IPS DF 6.9 (cell line): ENCODE data around the gene CCDC122.
A peak's percentile ranks its signal among the peaks of the same experiment; 100 is the strongest.

Source experiments
- DNase-seq: peaks from one replicate; pipeline ENCODE4 v3.0.0-alpha.2; 2013; ENCODE audit warnings: low read depth, low spot score
- H3K27ac ChIP-seq: one replicate; pipeline ENCODE4 v1.5.1; 2013; ENCODE audit warnings: low read length, control low read depth
- H3K27me3 ChIP-seq: 2 replicates; pipeline ENCODE4 v1.6.1; 2013; ENCODE audit warnings: mild to moderate bottlenecking, low read length; ENCODE audit not compliant: control insufficient read depth, insufficient read depth
- H3K36me3 ChIP-seq: 2 replicates; pipeline ENCODE4 v1.6.1; 2013; ENCODE audit warnings: low read length; ENCODE audit not compliant: control insufficient read depth, insufficient read depth
- H3K4me1 ChIP-seq: 2 replicates; pipeline ENCODE4 v1.6.1; 2013; ENCODE audit warnings: low read length; ENCODE audit not compliant: control insufficient read depth, insufficient read depth
- H3K4me3 ChIP-seq: 2 replicates; pipeline ENCODE4 v1.5.1; 2013; ENCODE audit warnings: mild to moderate bottlenecking, low read length
- H3K9me3 ChIP-seq: 2 replicates; pipeline ENCODE4 v1.6.1; 2013; ENCODE audit warnings: low read length, inconsistent platforms; ENCODE audit not compliant: control insufficient read depth, insufficient read depth
- WGBS: extraction: QIAGEN DNeasy Blood & Tissue Kit; methylation state at CpG from one replicate; pipeline ENCODE4 v1.1.7; 2013; ENCODE audit warnings: mixed read lengths, missing lambda C conversion rate; ENCODE audit not compliant: insufficient read length, insufficient coverage; 5-methylcytosine and 5-hydroxymethylcytosine counted together

The CCDC122 gene

DNA sequence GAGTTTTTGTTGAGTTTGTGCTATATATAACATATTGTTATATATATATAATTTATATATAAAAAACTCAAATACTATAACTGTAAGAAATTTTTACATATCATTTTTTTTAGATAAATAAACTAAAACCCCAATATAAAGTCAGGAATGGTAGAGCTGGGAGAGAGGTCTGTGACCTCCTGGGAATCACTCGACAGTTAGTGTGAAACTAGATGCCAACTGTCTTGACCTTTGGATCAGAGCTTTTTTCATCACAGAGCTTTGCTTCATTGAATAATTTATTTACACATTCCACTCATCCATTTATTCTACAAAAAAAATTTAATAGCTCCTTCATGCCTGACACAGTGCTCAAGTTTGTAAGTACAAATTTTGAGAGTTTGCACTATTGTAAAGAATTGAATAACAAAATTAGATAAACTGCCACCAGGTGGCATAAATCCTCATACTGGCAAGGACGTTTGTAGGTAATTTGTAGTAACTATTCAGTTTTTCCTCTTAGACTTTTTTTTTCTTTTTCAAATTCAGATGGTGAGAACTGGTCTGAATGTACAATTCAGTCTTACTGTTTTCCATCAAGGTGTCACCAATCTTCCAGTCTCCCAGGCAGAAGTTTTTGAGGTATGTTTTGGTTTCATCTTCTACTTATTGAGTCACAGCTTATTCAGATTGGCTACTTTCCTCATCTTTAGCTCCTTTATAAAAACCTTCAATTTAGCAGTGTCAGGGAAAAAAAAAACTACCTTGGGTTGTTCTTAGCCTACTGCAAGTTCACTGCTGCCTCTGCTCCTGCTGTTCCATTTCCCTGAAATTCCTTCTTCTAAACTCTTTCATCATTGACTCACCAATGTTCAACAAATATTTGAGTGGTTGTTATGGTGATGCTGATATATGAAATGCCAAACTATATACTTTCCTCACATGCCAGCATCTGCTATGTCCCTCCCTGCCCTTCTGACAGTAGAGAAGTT, 28.9 kb upstream of the CCDC122 start:
- H3K27ac ChIP-seq, result no peak overlapping the region
- no peaks in the 10 kb centered on the region for H3K4me1 ChIP-seq
- no CpG with 5 or more reads among the region's 2 CpGs for WGBS
- DNase-seq, result no peak
- H3K27me3 ChIP-seq, result no peaks in the 10 kb centered on the region
- no peaks in the 10 kb centered on the region for H3K9me3 ChIP-seq
- no peaks in the 10 kb centered on the region for H3K36me3 ChIP-seq
- H3K4me3 ChIP-seq, result no peak overlapping the region

DNA sequence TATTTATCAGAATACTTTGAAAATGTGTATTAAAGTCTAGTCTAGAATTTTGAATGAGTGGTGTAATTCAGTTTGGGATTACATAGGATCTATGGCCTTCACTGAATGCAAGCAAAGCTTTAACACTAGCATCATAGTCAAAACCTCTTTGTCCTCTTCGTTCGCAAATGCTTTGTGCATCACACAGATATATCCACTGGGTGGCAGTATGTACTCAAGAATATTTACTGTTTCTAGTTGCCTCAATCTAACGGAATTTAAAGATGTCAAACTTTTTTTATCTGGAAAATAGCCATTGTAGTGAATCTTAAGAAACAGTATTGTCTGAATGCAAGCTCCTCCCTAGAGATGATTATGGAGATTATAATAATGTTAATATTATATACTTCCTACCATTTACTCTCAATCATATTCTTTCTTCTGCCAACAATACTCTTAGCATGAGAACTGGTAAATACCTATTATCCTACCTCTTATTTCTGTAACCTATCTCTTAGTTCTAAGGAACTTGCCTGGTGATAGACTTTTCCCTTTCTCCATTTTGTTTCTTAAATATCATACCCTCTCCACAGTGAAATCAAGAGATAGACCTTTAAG, 26.0 kb upstream of the CCDC122 start:
- no CpG with 5 or more reads among the region's 3 CpGs for WGBS
- no peaks in the 10 kb centered on the region for H3K36me3 ChIP-seq

DNA sequence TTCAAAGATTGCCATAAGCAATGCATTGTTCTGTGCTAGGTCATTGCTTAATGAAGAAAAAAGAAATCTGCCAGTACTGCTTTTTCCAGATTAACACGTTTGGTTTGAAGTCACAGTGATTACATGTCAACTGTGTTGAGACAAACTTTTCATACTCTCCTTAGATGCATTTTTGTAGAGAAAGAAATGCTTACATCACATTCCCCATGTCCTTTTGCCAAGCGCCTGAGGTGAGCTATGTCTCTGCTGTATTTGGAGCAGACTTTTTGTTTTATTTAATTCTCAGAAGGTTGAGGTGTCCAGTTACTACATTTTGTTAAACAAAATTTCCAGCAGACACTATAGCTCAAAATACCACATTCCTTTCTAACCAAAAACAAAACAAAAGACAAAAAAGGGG, 16.4 kb upstream of the CCDC122 start:
- no peak overlapping the region for H3K27ac ChIP-seq
- H3K9me3 ChIP-seq, result no peaks in the 10 kb centered on the region
- no peaks in the 10 kb centered on the region for H3K27me3 ChIP-seq
- H3K4me3 ChIP-seq, result no peak overlapping the region
- WGBS, result no CpG with 5 or more reads among the region's 2 CpGs
- H3K4me1 ChIP-seq, result no peaks in the 10 kb centered on the region
- no peak for DNase-seq
- no peaks in the 10 kb centered on the region for H3K36me3 ChIP-seq

More for the DNA sequence above, 26.0 kb upstream of the CCDC122 start:
- Histone ChIP-seq H3K27ac (no peak overlapping the region), H3K4me1 (no peaks in the 10 kb centered on the region), H3K9me3 (no peaks in the 10 kb centered on the region), H3K27me3 (no peaks in the 10 kb centered on the region), H3K4me3 (no peak overlapping the region)
- peak; percentile 27 for DNase-seq

DNA sequence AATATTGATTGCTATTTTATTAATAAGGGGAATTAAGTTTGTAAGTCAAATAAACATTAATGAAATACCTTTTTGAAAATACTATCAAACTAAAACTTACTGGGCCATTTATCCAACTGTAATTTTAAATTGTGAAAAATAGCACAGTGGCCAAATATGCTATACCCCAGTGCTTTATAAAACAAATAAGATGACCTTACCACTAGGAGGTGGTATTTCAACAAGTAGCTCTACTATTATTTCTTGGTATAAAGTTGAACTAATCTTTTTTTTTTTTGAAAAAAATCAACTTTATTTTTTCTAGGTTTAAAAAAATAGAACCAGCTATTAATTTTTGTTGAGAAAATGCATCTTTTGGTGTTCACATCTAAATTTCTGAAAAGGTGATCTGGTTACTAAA, 14.9 kb upstream of the CCDC122 start:
- Histone ChIP-seq H3K27me3 (no peaks in the 10 kb centered on the region), H3K4me1 (no peaks in the 10 kb centered on the region), H3K27ac (no peak overlapping the region), H3K9me3 (no peaks in the 10 kb centered on the region), H3K4me3 (no peak overlapping the region), H3K36me3 (no peaks in the 10 kb centered on the region)
- DNase-seq, result no peak

DNA sequence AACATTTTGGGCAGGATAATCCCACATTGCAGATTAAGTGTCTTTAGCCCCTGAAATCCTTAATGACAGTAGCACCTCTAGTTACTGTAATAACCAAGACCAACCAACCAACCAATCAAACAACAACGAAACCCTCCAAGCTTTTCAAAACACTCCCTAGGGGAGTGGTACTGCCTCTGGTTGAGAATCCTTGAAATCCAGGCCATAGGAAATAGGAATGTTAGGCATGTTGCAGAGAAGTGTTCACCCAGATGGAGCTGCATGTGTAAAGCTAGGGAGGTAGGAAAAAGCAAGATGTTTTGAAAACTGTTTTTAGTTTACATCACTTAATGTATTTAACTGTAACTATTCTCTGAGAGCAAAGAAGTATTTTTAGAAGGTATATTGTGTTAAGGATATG, 4.7 kb upstream of the CCDC122 start:
- H3K9me3 ChIP-seq, result no peaks in the 10 kb centered on the region
- no peak overlapping the region for H3K4me3 ChIP-seq
- H3K27ac ChIP-seq, result no peak overlapping the region
- no peaks in the 10 kb centered on the region for H3K36me3 ChIP-seq
- H3K4me1 ChIP-seq, result no peaks in the 10 kb centered on the region
- WGBS, result no CpG with 5 or more reads among the region's 1 CpG
- H3K27me3 ChIP-seq, result no peaks in the 10 kb centered on the region; the same call in 1 of the 2 replicates
- DNase-seq, result no peak

DNA sequence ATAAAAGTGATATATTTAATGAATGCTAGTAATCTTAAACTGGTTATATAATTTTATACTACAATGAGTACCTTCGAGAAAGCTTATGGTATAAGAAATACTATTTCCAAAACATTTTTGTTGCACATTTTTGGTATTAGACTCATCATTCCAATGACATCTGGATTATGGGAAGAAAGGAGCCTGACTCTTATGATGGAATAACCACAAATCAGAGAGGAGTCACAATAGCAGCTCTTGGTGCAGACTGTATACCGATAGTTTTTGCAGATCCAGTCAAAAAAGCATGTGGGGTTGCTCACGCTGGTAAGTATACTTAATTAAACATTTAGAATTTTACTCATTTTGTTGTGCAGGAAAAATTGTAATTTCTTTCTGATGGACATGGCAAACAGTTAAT, 4.1 kb upstream of the CCDC122 start:
- Histone ChIP-seq H3K4me3 (no peak overlapping the region), H3K27ac (no peak overlapping the region), H3K4me1 (no peaks in the 10 kb centered on the region), H3K27me3 (no peaks in the 10 kb centered on the region; the same call in 1 of the 2 replicates), H3K36me3 (no peaks in the 10 kb centered on the region), H3K9me3 (no peaks in the 10 kb centered on the region)
- no peak for DNase-seq
- no CpG with 5 or more reads among the region's 3 CpGs for WGBS

DNA sequence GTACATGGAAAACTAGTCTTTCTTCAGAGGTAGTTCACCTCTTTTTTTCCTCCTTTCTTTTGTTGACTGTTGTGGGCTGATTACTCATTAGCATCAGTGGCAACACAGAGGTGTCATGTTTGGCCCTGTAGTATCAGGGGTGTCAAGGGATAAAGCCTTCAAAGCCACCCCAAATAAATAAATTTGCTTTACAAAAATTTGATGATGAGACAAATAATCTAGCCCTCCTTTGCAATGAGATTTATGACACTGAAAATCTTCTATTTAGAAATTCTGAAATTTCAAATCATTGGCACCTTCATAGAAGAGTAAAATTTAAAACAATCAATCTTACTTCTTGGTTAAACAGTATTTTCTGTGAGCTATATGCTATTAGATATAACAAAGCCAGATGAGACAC, 2.0 kb upstream of the CCDC122 start:
- no peaks in the 10 kb centered on the region for H3K4me1 ChIP-seq
- no peak overlapping the region for H3K27ac ChIP-seq
- H3K27me3 ChIP-seq, result no peaks in the 10 kb centered on the region; the same call in 1 of the 2 replicates
- H3K4me3 ChIP-seq, result no peak overlapping the region
- no peaks in the 10 kb centered on the region for H3K9me3 ChIP-seq
- DNase-seq, result no peak
- no peaks in the 10 kb centered on the region for H3K36me3 ChIP-seq

DNA sequence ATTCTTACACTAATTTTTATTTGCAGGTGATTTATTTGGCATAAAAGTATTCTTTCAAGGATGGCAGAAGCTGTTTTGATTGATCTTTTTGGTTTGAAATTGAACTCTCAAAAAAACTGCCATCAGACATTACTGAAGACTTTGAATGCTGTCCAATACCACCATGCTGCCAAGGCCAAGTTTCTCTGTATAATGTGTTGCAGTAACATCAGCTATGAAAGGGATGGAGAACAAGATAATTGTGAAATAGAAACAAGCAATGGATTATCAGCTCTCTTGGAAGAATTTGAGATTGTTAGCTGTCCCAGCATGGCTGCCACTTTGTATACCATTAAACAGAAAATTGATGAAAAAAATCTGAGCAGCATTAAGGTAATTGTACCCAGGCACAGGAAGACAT, 1.4 kb upstream of the CCDC122 start:
- Histone ChIP-seq H3K36me3 (no peaks in the 10 kb centered on the region), H3K4me1 (no peaks in the 10 kb centered on the region), H3K27me3 (no peaks in the 10 kb centered on the region; the same call in 1 of the 2 replicates), H3K9me3 (no peaks in the 10 kb centered on the region), H3K27ac (no peak overlapping the region), H3K4me3 (no peak overlapping the region)
- DNase-seq, result no peak

DNA sequence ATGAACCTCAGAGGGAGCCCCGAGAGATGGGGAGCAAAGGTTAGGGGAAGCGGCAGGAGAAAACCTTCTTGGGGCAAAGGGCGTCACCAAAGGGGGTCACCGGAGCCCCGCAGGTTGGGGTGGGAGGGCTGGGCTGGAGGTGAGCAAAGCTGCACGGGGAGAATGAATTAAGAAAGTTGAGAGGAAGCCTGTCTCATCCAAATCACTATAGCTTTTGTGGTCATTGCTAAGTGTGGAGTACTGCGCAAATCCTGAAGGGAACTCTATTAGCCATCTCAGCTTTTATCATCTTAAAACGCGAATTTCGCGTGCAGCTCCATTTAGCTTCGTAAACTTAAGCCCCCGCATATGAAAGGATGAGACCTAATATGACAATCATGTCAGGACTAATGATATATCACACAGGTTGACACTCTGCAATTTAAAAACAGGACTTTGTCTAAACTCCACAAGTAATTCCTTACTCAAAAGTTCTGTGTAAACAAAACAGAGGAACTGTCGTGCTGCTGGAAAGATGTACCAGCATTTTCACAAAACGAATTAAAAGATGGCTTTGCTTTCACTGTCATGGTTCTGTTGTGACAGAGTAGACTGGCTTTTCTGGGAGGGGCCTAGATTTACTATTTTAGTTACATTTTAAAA, 795 bp upstream of the CCDC122 start:
- Histone ChIP-seq H3K4me3 (peak overlapping the region; percentile 81; the same call in 1 of the 2 replicates), H3K36me3 (no peaks in the 10 kb centered on the region), H3K9me3 (no peaks in the 10 kb centered on the region), H3K27me3 (no peaks in the 10 kb centered on the region; the same call in 1 of the 2 replicates), H3K27ac (no peak overlapping the region), H3K4me1 (no peaks in the 10 kb centered on the region)
- WGBS, result no CpG with 5 or more reads among the region's 15 CpGs
- DNase-seq, result no peak

DNA sequence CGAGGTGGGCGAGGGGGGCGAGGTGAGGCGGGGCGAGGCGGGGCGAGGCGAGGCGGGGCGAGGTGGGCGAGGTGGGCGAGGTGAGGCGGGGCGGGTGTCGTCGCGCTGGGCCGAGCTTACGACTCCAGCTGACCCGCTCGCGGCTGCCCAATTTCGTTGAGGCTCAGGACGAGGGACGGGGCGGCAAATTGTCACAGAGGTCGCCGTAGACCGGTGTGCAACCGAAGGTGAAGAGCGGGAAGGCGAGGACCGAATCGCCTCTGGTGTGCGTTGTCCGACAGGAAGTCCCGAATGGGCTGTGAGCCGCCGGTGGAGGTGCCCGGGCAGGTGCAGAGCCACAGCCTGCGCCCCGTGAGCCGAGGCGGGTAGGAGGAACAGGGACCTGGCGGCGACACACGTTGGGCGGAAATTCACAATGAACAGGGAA, 228 bp upstream of the CCDC122 start, which contains the start of gene LACC1:
Gene LACC1 (plus strand): TSS at position 150 of the 427 bp plus-strand sequence. CDS start 1,082 bp downstream, outside the sequence.
- no peak within 1 kb of the TSS for H3K27ac ChIP-seq
- H3K9me3 ChIP-seq, result no peaks in the 10 kb centered on the region
- H3K36me3 ChIP-seq, result no peaks in the 10 kb centered on the region
- no CpG with 5 or more reads among the region's 48 CpGs for WGBS
- peak within 1 kb of the TSS; percentile 81; the same call in 1 of the 2 replicates for H3K4me3 ChIP-seq
- no peak for DNase-seq
- no peaks in the 10 kb centered on the region for H3K4me1 ChIP-seq
- H3K27me3 ChIP-seq, result no peaks in the 10 kb centered on the region; the same call in 1 of the 2 replicates
